ENCODE data around the gene NELL1. TPM values are rescaled to one million over a fixed set of nuclear protein-coding genes. Genes with fewer than 3 reads are reported as not detected.
A peak's percentile ranks its signal among the peaks of the same experiment; 100 is the strongest.

The NELL1 gene
- total and polyA plus RNA-seq, 8 donors = 0.24 to 1.8 (median 0.71) TPM; not detected in 2

DNA sequence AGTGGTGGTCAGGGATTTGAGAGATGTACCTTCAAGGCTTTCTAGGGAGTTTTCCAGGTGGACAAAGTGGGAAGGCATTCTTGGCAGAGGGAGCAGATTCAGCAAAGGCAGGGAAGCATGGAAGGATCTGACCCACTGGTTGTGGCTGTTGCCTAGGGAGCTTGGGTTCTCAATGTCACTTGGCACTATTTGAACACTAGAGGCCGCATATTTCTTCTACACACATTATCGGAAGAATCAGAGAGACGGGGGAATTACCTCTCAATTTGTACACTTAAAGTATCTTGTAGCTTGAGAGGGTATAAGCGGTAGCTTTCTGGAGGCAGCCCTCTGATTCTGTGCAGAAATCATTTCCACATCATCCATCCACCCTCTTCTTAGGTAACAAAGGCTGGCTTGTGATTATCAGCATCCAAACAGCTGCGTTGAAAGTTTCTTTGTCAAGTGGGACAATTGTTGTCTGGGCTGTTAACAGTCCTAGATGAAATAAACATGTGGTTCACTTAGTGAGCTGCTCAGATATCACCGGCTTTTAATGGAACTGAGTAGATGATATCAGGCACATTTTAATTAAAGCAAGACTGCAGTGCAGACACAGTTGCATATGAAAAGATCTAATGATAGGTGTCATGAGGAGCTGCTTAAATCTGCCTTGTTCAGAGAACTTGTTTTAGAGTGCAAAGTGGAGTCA is 2.6 kb downstream of the NELL1 start:
- no peaks in the 10 kb centered on the region for H3K9me3 ChIP-seq
- DNase-seq = no peak
- intact Hi-C loops (cut with DNase I) = no loop called here
- H3K36me3 ChIP-seq = no peaks in the 10 kb centered on the region
- TF ChIP-seq, protein P1, sequence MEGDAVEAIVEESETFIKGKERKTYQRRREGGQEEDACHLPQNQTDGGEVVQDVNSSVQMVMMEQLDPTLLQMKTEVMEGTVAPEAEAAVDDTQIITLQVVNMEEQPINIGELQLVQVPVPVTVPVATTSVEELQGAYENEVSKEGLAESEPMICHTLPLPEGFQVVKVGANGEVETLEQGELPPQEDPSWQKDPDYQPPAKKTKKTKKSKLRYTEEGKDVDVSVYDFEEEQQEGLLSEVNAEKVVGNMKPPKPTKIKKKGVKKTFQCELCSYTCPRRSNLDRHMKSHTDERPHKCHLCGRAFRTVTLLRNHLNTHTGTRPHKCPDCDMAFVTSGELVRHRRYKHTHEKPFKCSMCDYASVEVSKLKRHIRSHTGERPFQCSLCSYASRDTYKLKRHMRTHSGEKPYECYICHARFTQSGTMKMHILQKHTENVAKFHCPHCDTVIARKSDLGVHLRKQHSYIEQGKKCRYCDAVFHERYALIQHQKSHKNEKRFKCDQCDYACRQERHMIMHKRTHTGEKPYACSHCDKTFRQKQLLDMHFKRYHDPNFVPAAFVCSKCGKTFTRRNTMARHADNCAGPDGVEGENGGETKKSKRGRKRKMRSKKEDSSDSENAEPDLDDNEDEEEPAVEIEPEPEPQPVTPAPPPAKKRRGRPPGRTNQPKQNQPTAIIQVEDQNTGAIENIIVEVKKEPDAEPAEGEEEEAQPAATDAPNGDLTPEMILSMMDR (IDR thresholded peaks at IDR 0.05) = peak in 1 of 2 donors; percentile 4
- no peak for ATAC-seq
- H3K4me3 ChIP-seq = no peak overlapping the region
- peaks cover 0 to 8% of the 10 kb centered on the region in 2 donors for H3K4me1 ChIP-seq
- peaks cover 46 to 77% of the 10 kb centered on the region in 2 donors for H3K27me3 ChIP-seq
- no peak overlapping the region for H3K27ac ChIP-seq

DNA sequence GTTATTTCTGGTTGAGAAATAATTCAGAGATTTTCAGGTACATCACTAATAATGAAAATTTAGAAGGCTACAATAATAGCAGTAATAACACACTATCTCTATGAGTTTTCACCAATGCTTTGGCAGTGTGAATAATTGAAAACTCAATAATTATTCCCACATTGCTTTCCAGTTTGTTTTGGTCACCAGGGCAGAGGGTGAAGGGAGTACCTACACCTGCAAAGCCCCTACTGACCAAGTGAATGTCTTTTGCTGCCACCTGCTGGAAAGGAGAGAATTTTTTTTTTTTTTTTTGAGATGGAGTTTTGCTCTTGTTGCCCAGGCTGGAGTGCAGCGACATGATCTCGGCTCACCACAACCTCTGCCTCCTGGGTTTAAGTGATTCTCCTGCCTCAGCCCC is 3.2 kb downstream of the NELL1 start:
- intact Hi-C loops (cut with DNase I) = no loop called here
- H3K27ac ChIP-seq = no peak overlapping the region
- ATAC-seq = peak; percentile 33
- H3K4me1 ChIP-seq = peaks cover 0 to 8% of the 10 kb centered on the region in 2 donors
- H3K4me3 ChIP-seq = no peak overlapping the region
- no peak for DNase-seq
- H3K27me3 ChIP-seq = peaks cover 46 to 71% of the 10 kb centered on the region in 2 donors
- no peaks in the 10 kb centered on the region for H3K36me3 ChIP-seq
- no peaks in the 10 kb centered on the region for H3K9me3 ChIP-seq
- TF ChIP-seq, protein P1 (IDR thresholded peaks at IDR 0.05) = no peak

DNA sequence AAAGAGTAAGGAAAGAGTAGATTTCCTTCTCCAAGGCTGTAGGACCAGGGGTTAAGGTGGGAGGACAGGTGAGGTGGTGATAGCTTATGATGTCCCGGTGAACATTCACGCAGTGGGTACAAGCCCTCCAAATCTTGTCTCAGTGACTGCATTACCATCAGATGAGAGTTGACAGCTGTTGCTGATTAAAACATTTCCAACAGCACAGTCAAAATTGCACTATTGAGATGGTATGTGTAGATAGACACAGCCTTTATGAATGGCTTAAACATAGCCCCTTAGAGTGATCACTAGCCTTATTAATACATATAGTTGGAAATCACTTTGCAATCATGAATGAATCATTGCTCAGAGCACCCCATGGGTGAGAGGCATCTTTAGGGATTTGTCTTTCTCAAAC is 7.3 kb downstream of the NELL1 start:
- TF ChIP-seq, protein P1 (IDR thresholded peaks at IDR 0.05) = no peak

DNA sequence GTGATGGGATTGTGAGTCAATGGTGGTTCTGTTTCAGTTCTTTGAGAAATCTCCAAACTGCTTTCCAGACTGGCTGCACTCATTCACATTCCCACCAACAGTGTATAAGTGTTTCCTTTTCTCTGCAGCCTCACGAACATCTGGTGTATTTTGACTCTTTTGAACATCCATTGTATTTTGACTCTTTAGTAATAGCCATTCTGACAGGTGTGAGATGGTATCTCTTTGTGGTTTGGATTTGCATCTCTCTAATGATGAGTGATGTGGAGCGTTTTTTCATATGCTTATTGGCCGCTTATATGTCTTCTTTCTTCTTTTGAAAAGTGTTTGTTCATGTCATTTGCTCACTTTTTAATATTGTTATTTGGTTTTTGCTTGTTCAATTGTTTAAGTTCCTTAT is 19.4 kb downstream of the NELL1 start:
- no peak overlapping the region for H3K4me3 ChIP-seq
- ATAC-seq = no peak
- H3K36me3 ChIP-seq = no peaks in the 10 kb centered on the region
- no peak overlapping the region for H3K27ac ChIP-seq
- H3K9me3 ChIP-seq = no peaks in the 10 kb centered on the region
- intact Hi-C loops (cut with DNase I) = no loop called here
- DNase-seq = no peak
- no peaks in the 10 kb centered on the region for H3K4me1 ChIP-seq
- no peaks in the 10 kb centered on the region for H3K27me3 ChIP-seq
- TF ChIP-seq, protein P1 (IDR thresholded peaks at IDR 0.05) = no peak

More for the DNA sequence above, 7.3 kb downstream of the NELL1 start:
- DNase-seq (no peak), ATAC-seq (no peak)
- Histone ChIP-seq H3K27ac (no peak overlapping the region), H3K4me1 (no peaks in the 10 kb centered on the region), H3K36me3 (no peaks in the 10 kb centered on the region), H3K9me3 (no peaks in the 10 kb centered on the region), H3K4me3 (no peak overlapping the region), H3K27me3 (peaks cover 8 to 31% of the 10 kb centered on the region in 2 donors)
- intact Hi-C loops (cut with DNase I) = no loop called here

DNA sequence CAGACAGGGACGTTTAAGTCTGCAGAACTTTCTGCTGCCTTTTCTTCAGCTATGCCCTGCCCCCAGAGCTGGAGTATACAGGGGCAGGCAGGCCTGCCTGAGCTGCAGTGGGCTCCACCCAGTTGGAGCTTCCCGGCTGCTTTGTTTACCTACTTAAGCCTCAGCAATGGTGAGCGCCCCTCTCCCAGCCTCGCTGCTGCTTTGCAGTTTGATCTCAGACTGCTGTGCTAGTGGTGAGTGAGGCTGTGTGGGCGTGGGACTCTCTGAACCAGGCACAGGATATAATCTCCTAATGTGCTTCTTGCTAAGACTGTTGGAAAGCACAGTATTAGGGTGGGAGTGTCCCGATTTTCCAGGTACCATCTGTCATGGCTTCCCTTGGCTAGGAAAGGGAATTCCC is 38.5 kb downstream of the NELL1 start:
- H3K4me1 ChIP-seq = no peaks in the 10 kb centered on the region
- DNase-seq (no peak), ATAC-seq (no peak)
- H3K27me3 ChIP-seq = no peaks in the 10 kb centered on the region
- H3K9me3 ChIP-seq = peaks cover 0 to 8% of the 10 kb centered on the region in 2 donors
- TF ChIP-seq, protein P1 (IDR thresholded peaks at IDR 0.05) = no peak
- no peak overlapping the region for H3K27ac ChIP-seq
- H3K4me3 ChIP-seq = no peak overlapping the region
- no peaks in the 10 kb centered on the region for H3K36me3 ChIP-seq
- intact Hi-C loops (cut with DNase I) = no loop called here
